GM19193 (cell line): ENCODE measurements around the gene PRCP.
A peak's percentile ranks its signal among the peaks of the same experiment; 100 is the strongest.

ENCODE experiments used
- POLR2A ChIP-seq: IDR thresholded peaks from 4 replicates; pipeline ENCODE4 v1.6.1; 2011; ENCODE audit not compliant: insufficient read depth, insufficient read length; ENCODE audit errors: extremely low read depth

The PRCP gene

GRCh38 chr11:82900277-82901164 is at the start of gene PRCP:
TSS of gene PRCP (minus strand) at chr11:82900430. CDS start at chr11:82900402, 28 bp downstream.
- TF ChIP-seq POLR2A, result peak; percentile 82

- TF ChIP-seq POLR2A, result no peak
These were observed 49.1 kb upstream of the PRCP start for GRCh38 chr11:82949352-82949751.

- no peak for TF ChIP-seq POLR2A
These were observed 45.5 kb upstream of the PRCP start for GRCh38 chr11:82945682-82946081.

GRCh38 chr11:82944198-82944597 is 44.0 kb upstream of the PRCP start:
- TF ChIP-seq POLR2A, result no peak

GRCh38 chr11:82942376-82942775 is 42.1 kb upstream of the PRCP start:
- TF ChIP-seq POLR2A, result no peak

- TF ChIP-seq POLR2A, result no peak
These were observed 39.2 kb upstream of the PRCP start for GRCh38 chr11:82939456-82939855.

- TF ChIP-seq POLR2A, result no peak
These were observed 37.3 kb upstream of the PRCP start for GRCh38 chr11:82937554-82937953.

GRCh38 chr11:82936261-82936660 is 36.0 kb upstream of the PRCP start:
- no peak for TF ChIP-seq POLR2A

GRCh38 chr11:82932564-82932963 is 32.3 kb upstream of the PRCP start:
- no peak for TF ChIP-seq POLR2A

GRCh38 chr11:82930734-82931133 is 30.5 kb upstream of the PRCP start:
- TF ChIP-seq POLR2A, result no peak

GRCh38 chr11:82930229-82930628 is 30.0 kb upstream of the PRCP start:
- no peak for TF ChIP-seq POLR2A

GRCh38 chr11:82929121-82929520 is 28.9 kb upstream of the PRCP start:
- TF ChIP-seq POLR2A, result no peak

GRCh38 chr11:82927264-82927880 is 27.1 kb upstream of the PRCP start:
- no peak for TF ChIP-seq POLR2A

GRCh38 chr11:82924522-82925224 is 24.4 kb upstream of the PRCP start:
- TF ChIP-seq POLR2A, result no peak

- no peak for TF ChIP-seq POLR2A
These were observed 8.9 kb upstream of the PRCP start for GRCh38 chr11:82909015-82909640.
